GM18909 (cell line): Measurements from ENCODE around the gene LAPTM5.

ENCODE experiments used
- ATAC-seq: cut with Tn5 transposase; IDR thresholded peaks from one replicate; pipeline ENCODE4 v1.9.1; 2021; ENCODE audit warnings: mild to moderate bottlenecking; ENCODE audit not compliant: unreplicated experiment, poor library complexity

LAPTM5 gene

GRCh38 chr1:30745834-30746208 is 11.8 kb downstream of the LAPTM5 start:
- ATAC-seq: no peak

GRCh38 chr1:30745156-30745833 is 12.3 kb downstream of the LAPTM5 start:
- ATAC-seq: no peak

GRCh38 chr1:30744060-30744756 is 13.4 kb downstream of the LAPTM5 start:
- ATAC-seq: peak; percentile 27

GRCh38 chr1:30743584-30744059 is 14.0 kb downstream of the LAPTM5 start:
- peak; percentile 40 for ATAC-seq

GRCh38 chr1:30742963-30743559 is 14.5 kb downstream of the LAPTM5 start:
- no peak for ATAC-seq

GRCh38 chr1:30742300-30742962 is 15.1 kb downstream of the LAPTM5 start:
- ATAC-seq: no peak

GRCh38 chr1:30741239-30741894 is 16.2 kb downstream of the LAPTM5 start:
- ATAC-seq: no peak

GRCh38 chr1:30740251-30741238 is 17.0 kb downstream of the LAPTM5 start:
- ATAC-seq: no peak

GRCh38 chr1:30739601-30740000 is 18.0 kb downstream of the LAPTM5 start:
- no peak for ATAC-seq

- ATAC-seq: no peak
Observed at GRCh38 chr1:30738715-30739559, 18.6 kb downstream of the LAPTM5 start.

- ATAC-seq: no peak
Observed at GRCh38 chr1:30738040-30738714, 19.4 kb downstream of the LAPTM5 start.

- ATAC-seq: no peak
Observed at GRCh38 chr1:30737357-30738039, 20.1 kb downstream of the LAPTM5 start.

GRCh38 chr1:30735668-30736498 is 21.7 kb downstream of the LAPTM5 start:
- no peak for ATAC-seq

GRCh38 chr1:30735124-30735523 is 22.4 kb downstream of the LAPTM5 start:
- ATAC-seq: no peak

GRCh38 chr1:30734580-30734979 is 23.0 kb downstream of the LAPTM5 start:
- no peak for ATAC-seq

- no peak for ATAC-seq
Observed at GRCh38 chr1:30734106-30734505, 23.5 kb downstream of the LAPTM5 start.
